GM18517 (cell line): ENCODE measurements around the gene PRPH.
"Not testable (repeated sequence)": the region's sequence is repeated elsewhere in the genome, so short reads cannot be mapped to it uniquely, and the experiment has no call there.

Source experiments
- ATAC-seq: cut with Tn5 transposase; IDR thresholded peaks from one replicate; pipeline ENCODE4 v1.9.1; 2021; ENCODE audit warnings: mild to moderate bottlenecking, moderate library complexity; ENCODE audit not compliant: unreplicated experiment

The PRPH gene

GRCh38 chr12:49276304-49277290 is 18.4 kb upstream of the PRPH start:
- no peak for ATAC-seq

DNA sequence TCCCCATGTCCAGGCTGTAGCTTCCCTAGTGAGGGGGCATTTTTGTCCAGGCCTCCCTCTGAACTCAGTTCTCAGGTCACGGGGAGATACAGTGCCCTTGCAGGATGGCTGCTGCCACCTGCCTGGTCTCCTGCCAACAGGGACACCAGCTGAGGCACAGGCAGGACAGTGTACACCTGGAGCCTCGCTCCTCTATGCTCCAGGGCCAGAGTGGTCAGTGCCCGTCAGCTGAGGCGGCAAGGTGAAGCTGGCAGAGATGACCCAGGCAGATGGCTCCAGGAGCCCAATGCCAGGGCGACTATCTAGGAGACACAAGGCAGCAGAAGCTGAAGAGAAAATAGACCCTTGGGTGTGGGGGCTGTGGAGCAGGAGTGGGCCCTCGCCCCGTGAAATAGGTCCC is 17.5 kb upstream of the PRPH start:
- no peak for ATAC-seq

DNA sequence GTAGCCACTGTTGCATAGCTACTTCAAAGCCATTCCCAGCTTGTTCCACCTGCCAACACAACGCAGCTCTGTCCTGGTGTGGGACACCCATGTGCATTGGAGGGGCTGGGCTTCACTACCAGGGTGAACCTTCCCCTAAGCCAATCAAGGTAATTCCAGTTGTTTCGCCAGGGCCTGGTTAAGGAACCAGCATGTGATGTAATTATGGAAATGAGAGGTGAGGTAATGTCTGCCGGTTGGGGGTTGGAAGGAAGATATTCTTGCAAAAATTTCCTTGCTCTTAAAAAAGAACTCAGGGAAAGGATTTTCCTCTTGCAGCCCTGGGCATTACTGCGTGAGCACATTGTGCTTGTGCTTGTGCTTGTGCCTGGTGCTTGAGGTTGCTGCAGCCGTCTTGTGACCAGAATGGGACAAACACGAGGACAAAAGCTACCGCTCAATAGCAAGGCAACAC is 15.2 kb upstream of the PRPH start:
- no peak for ATAC-seq

DNA sequence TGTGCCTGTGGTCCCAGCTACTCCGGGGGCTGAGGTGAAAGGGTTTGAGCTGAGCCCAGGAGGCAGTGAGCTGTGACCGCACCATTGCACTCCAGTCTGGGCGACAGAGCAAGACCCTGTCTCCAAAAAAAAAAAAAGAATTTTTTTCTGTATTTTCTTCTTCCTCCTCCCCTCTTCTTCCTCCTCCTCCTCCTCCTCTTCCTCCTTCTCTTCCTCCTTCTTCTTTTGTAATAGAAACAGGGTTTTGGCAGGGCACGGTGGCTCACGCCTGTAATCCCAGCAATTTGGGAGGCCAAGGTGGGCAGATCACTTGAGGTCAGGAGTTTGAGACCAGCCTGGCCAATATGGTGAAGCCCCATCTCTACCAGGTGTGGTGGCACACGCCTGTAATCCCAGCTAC is 14.4 kb upstream of the PRPH start:
- not testable (repeated sequence) for ATAC-seq

DNA sequence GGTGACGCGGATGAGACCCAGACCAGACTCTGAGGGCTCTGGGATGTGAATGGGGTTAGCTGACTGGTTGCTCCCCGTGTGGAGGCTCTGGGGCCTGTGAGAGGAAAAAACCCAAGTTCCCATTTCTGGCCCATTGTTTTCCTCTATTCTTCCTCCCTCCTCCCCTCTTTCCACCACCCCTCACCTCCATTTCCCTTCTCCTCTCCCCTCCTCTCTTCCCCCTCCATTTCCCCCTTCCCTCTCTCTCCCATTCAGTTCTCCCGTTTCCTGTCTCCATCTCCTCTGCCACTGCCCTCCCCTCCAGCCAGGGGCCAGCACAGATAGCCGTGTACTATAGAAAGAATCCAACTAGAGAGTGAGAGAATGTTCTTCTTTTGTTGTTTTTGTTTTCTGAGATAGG is 12.6 kb upstream of the PRPH start:
- ATAC-seq, result no peak

GRCh38 chr12:49282740-49283375 is 12.1 kb upstream of the PRPH start:
- ATAC-seq, result not testable (repeated sequence)

DNA sequence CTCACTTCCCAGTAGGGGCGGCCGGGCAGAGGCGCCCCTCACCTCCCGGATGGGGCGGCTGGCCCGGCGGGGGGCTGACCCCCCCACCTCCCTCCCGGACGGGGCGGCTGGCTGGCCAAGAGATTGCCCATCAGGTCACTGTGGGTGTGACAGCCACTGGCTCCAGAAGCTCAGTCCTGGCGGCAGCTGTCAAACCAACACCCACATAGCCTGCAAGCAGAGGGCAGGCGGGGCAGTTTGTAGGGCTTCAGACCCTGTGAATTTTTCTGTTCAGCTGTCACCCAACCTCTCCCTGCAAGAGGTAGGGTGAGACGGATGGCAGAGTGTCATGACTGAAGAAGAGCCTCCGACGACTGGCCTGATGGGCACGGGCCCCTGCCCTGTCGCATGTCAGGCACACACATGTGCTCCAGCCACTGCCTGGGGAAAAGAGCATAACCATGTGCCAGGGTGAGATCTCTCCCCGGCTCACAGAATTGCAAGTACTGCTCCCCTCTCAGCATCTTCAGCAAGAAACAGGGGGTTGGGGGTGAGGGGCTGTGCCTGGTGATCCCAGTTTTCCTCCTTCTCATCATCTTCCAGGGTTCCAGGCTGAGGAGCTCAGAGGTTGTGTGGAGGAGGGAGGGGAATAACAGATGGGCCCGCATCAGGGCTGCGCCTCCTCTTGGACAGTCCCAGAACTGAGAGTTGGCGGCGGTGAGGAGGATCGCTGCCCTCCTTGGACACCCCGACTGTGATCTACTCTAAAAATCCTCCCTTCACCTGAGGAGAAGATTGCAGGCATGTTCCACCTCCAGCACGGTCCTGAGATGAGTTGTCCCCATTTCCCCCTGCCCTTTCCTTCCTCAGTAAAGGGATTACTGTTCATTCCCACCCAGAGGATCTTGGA is 11.2 kb upstream of the PRPH start:
- no peak for ATAC-seq

DNA sequence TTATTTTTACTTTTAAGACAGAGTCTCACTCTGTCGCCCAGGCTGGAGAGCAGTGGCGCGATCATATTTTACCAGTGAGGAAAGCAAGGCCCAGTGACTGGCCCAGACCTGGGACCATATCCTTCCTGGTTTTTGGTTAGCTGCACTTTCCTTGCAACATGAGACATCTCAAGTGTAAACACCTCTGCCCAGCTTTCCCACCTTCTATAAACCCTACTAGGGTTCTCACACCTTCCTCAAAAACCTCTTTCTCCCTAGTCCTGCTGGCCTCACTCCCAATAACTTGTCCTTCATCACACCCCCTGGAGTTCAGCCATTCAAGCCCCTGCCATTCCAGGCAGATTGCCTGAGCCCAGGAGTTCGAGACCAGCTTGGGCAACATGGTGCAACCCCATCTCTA is 10.3 kb upstream of the PRPH start:
- ATAC-seq, result no peak

DNA sequence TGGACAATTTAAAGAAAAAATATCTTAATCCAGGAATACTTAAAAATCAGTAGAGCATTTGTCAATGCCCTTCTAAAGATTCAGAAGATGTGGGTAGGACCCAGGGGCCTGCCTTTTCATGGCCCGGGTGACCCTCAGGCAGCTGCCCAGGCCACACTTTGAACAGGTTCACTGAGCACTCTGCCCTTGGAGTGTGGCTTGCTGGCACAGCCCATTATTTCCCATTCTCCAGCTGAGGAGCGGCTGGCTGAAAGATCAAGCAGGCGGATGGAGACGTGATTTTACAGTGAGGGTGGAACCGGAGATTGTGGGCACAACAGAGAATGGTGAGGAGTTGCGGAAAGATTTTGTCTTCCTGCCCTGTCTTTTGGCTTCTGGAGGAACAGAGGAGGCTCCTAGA is 7.1 kb upstream of the PRPH start:
- no peak for ATAC-seq

- ATAC-seq, result no peak
These were observed 6.5 kb upstream of the PRPH start for GRCh38 chr12:49288412-49288853.

- ATAC-seq, result no peak
These were observed 5.9 kb upstream of the PRPH start for GRCh38 chr12:49288922-49289555.

GRCh38 chr12:49292729-49293055 is 2.3 kb upstream of the PRPH start:
- no peak for ATAC-seq

- ATAC-seq, result no peak
These were observed 1.6 kb upstream of the PRPH start for GRCh38 chr12:49293056-49293956.

DNA sequence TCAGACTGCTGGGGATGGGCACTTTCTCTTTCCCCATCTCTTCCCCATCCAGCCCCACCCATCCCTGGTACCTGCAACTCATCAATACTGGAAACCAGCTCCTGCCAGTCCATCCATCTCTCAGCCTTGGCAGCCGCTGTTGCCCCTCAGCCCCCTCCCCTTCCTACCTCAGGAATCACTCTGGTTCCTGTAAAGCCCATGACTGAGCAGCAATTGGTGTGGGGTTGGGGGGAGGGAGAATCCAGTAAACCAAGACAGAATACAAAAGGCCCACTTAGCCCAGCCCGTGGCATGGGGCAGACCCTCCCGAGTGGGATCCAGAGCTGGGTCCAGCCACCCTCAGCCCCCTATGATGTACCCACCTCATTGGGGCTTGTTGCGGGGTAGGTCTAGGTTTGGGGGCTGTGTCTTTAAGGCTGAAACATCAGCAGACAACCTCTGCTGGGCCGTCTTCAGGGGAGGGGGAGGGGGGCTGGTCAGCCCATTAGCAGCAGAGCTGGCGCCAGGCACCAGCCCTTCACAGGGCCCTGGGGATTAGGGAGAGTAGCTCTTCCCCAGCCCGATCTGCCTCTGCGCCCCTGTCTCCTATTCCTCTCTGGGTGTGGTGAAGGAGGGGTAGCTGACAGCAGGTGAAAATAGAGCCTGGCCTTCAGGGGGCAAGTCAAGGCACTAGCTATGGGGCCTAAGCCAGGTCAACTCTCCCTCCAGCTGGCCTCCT is 702 bp upstream of the PRPH start:
- no peak for ATAC-seq

DNA sequence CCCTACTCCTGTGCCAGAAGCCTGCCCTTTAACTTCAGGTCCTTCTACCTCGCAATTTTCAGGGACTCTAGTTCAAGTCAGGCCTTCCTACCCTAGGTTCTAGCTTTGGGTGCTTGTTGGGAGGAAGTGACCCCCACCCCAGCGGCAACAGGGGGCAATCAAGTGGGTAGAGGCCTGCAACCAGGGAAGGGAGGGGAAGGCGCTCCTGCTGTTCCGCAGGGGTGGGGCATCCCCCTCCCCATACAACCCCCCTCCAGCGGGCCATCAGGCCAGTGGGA is 204 bp upstream of the PRPH start:
- ATAC-seq, result no peak

DNA sequence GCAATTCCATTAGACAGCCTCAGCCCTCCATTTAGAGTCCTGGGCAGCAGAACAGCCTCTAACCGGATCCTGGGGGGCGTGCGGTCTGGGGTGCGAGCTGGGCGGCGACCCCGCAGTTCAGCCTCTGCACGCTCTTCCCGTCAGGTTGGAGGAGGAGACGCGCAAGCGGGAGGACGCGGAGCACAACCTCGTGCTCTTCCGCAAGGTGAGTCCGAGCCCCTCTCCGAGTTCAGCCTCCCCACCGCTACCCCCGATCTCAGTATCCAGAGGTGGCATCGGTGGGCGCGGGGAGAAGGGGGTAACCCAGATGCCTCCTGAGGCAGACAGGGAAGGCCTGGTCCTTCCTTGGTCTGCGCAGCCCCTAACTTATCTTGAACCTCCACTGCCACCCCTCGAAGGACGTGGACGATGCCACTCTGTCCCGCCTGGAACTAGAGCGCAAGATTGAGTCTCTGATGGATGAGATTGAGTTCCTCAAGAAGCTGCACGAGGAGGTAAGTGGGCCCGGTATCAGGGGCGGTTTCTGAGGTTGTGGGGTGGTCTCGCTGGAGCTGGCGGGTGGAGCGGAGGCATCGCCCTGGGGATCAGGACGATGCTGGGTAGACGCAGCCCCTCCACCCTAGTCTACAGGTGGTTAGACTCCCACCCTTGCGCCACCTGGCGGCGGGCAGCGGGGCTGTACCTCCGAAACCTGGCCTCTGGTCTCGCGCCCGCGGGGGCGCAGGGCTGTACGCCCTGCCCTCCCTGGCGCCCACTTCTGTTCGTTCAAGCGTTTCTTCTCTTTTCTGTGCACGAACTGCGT is 1.3 kb downstream of the PRPH start:
- no peak for ATAC-seq

DNA sequence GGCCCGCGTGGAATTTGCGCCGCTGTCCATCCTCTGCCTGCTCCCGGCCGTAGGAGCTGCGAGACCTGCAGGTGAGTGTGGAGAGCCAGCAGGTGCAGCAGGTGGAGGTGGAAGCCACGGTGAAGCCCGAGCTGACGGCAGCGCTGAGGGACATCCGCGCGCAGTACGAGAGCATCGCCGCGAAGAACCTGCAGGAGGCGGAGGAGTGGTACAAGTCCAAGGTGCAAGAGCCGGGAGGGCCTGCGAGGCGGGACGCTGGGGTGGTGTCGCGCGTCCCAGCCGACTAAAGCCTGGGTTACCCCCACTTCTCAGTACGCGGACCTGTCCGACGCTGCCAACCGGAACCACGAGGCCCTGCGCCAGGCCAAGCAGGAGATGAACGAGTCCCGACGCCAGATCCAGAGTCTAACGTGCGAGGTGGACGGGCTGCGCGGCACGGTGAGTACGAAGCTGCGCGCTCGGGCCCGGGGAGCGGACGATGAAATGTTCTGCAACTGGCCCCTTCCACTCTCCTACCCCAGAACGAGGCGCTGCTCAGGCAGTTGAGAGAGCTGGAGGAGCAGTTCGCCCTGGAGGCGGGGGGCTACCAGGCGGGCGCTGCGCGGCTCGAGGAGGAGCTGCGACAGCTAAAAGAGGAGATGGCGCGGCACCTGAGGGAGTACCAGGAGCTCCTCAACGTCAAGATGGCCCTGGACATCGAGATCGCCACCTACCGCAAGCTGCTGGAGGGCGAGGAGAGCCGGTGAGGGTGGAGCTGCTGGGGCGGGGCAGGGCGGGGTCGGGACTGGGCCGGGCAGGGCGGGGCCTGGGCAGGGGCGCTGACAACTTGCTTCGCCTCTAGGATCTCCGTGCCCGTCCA is 2.1 kb downstream of the PRPH start:
- ATAC-seq, result no peak

DNA sequence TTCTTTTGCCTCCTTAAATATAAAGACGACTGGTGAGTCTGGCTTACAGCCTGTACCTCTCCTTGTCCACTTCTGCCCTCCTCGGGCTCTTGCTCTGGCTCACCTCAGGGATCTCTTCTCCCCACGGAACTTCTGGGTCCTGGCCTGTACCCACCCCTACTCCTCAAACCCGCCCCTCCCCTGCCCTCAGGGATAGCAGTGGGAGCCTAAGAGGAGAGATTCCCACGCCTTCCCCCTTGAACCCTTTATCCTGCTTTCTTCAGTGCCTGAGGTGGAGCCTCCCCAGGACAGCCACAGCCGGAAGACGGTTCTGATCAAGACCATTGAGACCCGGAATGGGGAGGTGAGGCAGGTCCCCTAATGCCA is 2.7 kb downstream of the PRPH start:
- ATAC-seq, result no peak
